Heart left ventricle (tissue), 16 donors: ENCODE measurements around the gene ENOPH1. TPM values are rescaled to one million over a fixed set of nuclear protein-coding genes. Genes with fewer than 3 reads are reported as not detected.
A peak's percentile ranks its signal among the peaks of the same experiment; 100 is the strongest.

Experiments used
- ATAC-seq, 4 donors: fragments of 200-7000 bp; cut with Tn5 transposase; one replicate each; pipeline ENCODE4 v1.9.1; 2020 to 2022; ENCODE audit warnings: moderate library complexity in 4 of 4, mild to moderate bottlenecking in 3 of 4, moderate number of reproducible peaks in 1 of 4
- DNase-seq, 5 donors: peaks; one replicate each; pipeline ENCODE4 v3.0.0-alpha.2; 2020
- H3K27ac ChIP-seq, 12 donors: fragments of 200-600 bp; sonication (generic) in 4 of 12; one replicate each; pipeline versions ENCODE4 v1.5.0 to v1.8.0; 2016 to 2022; ENCODE audit warnings: mild to moderate bottlenecking in 2 of 12
- H3K27me3 ChIP-seq, 9 donors: fragments of 200-600 bp; sonication (generic) in 2 of 9; one replicate each; pipeline versions ENCODE4 v1.5.1 to v1.8.0; 2016 to 2022; ENCODE audit warnings: mild to moderate bottlenecking in 3 of 9
- H3K36me3 ChIP-seq, 9 donors: fragments of 200-600 bp; sonication (generic) in 2 of 9; one replicate each; pipeline versions ENCODE4 v1.5.0 to v1.8.0; 2018 to 2022; ENCODE audit warnings: mild to moderate bottlenecking in 2 of 9
- H3K4me1 ChIP-seq, 12 donors: fragments of 200-600 bp; sonication (generic) in 4 of 12; one replicate each; pipeline versions ENCODE4 v1.5.0 to v1.8.0; 2016 to 2022; ENCODE audit warnings: mild to moderate bottlenecking in 3 of 12
- H3K4me3 ChIP-seq, 12 donors: fragments of 200-600 bp; sonication (generic) in 4 of 12; one replicate each; pipeline versions ENCODE4 v1.5.0 to v1.8.0; 2017 to 2022; ENCODE audit warnings: mild to moderate bottlenecking in 9 of 12, moderate library complexity in 4 of 12
- H3K9me3 ChIP-seq, 12 donors: fragments of 200-600 bp; sonication (generic) in 4 of 12; one replicate each; pipeline versions ENCODE4 v1.5.0 to v1.8.0; 2016 to 2022; ENCODE audit warnings: mild to moderate bottlenecking in 1 of 12
- CTCF ChIP-seq, 12 donors: fragments of 200-600 bp; sonication (generic) in 4 of 12; IDR thresholded peaks; one replicate each; pipeline versions ENCODE4 v1.5.0 to v1.8.0; 2018 to 2022; ENCODE audit warnings: antibody characterized with exemption in 12 of 12, mild to moderate bottlenecking in 5 of 12
- POLR2A ChIP-seq, 2 donors: fragments of 450-650 bp; IDR thresholded peaks; one replicate each; pipeline ENCODE4 v1.6.1; 2017; ENCODE audit warnings: antibody characterized with exemption in 2 of 2, mild to moderate bottlenecking in 2 of 2, moderate library complexity in 2 of 2
- WGBS, 4 donors: extraction: QIAGEN DNeasy Blood & Tissue Kit in 2 of 4; methylation state at CpG; one replicate each; pipeline versions ENCODE4 v1.1.5 to v1.1.7; 2013 to 2018; 5-methylcytosine and 5-hydroxymethylcytosine counted together
- intact Hi-C, 10 donors: fragments of 100-400 bp; cut with DNase I; formaldehyde crosslinking; loops; one replicate each; pipeline versions ENCODE4 v1.11.1 to v1.14.2; 2022
- polyA plus RNA-seq, 2 donors: library from polyadenylated mRNA; stranded (reverse); fragments of 200-250 nt; gene quantifications; one replicate each; pipeline ENCODE4 v1.2.3, GENCODE V29; 2013
- total RNA-seq, 9 donors: library from RNA; depleted of rRNA in 2 of 9; stranded (reverse); fragments of >200 nt in 2 of 9; fragmentation: NEBNext Ultra II Directional in 3 of 9; extraction: Animal tissue kit (Norgen Biotek cat#: 25700) in 3 of 9; gene quantifications; one replicate each; pipeline versions ENCODE4 v1.1.0 to v1.2.4, GENCODE V29; 2016 to 2023
- donor health status: ischemic (EF 13 %, LVEDD 7.1; RV severe dilation, severe dysfunction).
- donor health status: healthy with polysubstance abuse.
- donor health status: DM: no; HTN: yes; CAD: no.
- donor health status: DM: no; HTN: no; CAD: no.
- donor health status: ischemic (EF 25% LVEDD 6.9; RV normal size, moderate dysfunction).
- donor health status: ischemic (EF 25% LVEDD 5.7; RV mildly dilated, moderate dysfunction).
- donor health status: healthy.
- donor health status: DM: yes; HTN: yes; CAD: no.
- donor health status: ischemic (EF 35%, LVEDD 5.7; RV mildly dilated, moderate dysfunction).
- donor health status: nonischemic (EF 11% LVEDD 7.7; RV severe dilation, severe dysfunction).
- donor health status: DM: yes; HTN: yes; CAD: no.
- donor health status: PGD.
- donor health status: ischemic (EF 29% LVEDD 5.4; RV normal size, mild dysfunction).
- donor health status: nonischemic (EF 23%, LVEDD 6.1; RV moderate dilation, normal function).

ENOPH1 gene
- total and polyA plus RNA-seq, 11 donors: 15.1 to 37.0 (median 17.5) TPM

GRCh38 chr4:82425478-82425877 is 4.9 kb upstream of the ENOPH1 start:
- no peak for TF ChIP-seq CTCF (IDR thresholded peaks at IDR 0.05)
- TF ChIP-seq POLR2A (IDR thresholded peaks at IDR 0.05): no peak
- intact Hi-C loops: loop anchor here in 6 of 10 donors (5.0 to 10.0 kb wide), 5 partner anchors 53 to 609 kb away; partner anchors contain the start of genes COPS4 (in 2 of the 6), HNRNPD (in 1 of the 6) and LIN54 (in 1 of the 6)
- Histone ChIP-seq H3K27me3 (no peaks in the 10 kb centered on the region), H3K4me3 (no peak overlapping the region), H3K9me3 (no peaks in the 10 kb centered on the region), H3K36me3 (peaks cover 0 to 65% (median 61%) of the 10 kb centered on the region in 9 donors), H3K27ac (no peak overlapping the region), H3K4me1 (peaks cover 0 to 44% (median 25%) of the 10 kb centered on the region in 12 donors)
- ATAC-seq (no peak), DNase-seq (no peak)
- WGBS, 4 donors: 81 to 91% (median 86%) methylated on average over 10 of the region's 10 CpGs

GRCh38 chr4:82428526-82428968 is 1.8 kb upstream of the ENOPH1 start:
- H3K36me3 ChIP-seq: peaks cover 0 to 51% (median 43%) of the 10 kb centered on the region in 9 donors
- H3K4me3 ChIP-seq: peak overlapping the region; percentile 63 to 99 (median 90)
- H3K27ac ChIP-seq: peak overlapping the region in 11 of 12 donors; percentile 91 to 100 (median 98)
- peaks cover 0 to 65% (median 31%) of the 10 kb centered on the region in 12 donors for H3K4me1 ChIP-seq
- 0 to 1% (median 1%) methylated on average over 14 of the region's 14 CpGs for WGBS, 4 donors
- ATAC-seq (no peak), DNase-seq (no peak)
- H3K9me3 ChIP-seq: no peaks in the 10 kb centered on the region
- H3K27me3 ChIP-seq: no peaks in the 10 kb centered on the region
- intact Hi-C loops: loop anchor here in 7 of 10 donors (2.0 to 10.0 kb wide), 7 partner anchors 54 to 606 kb away; partner anchors contain the start of genes COPS4 (in 2 of the 7), HNRNPD (in 1 of the 7) and LIN54 (in 1 of the 7)
- TF ChIP-seq POLR2A (IDR thresholded peaks at IDR 0.05) (no peak), CTCF (IDR thresholded peaks at IDR 0.05) (no peak)

GRCh38 chr4:82428969-82429727 is 1.2 kb upstream of the ENOPH1 start:
- peak; percentile 93 to 97 (median 93) for DNase-seq
- TF ChIP-seq POLR2A (IDR thresholded peaks at IDR 0.05) (peak in 1 of 2 donors; percentile 69), CTCF (IDR thresholded peaks at IDR 0.05) (peak; percentile 90 to 100 (median 98))
- Histone ChIP-seq H3K9me3 (no peaks in the 10 kb centered on the region), H3K4me3 (peak overlapping the region; percentile 63 to 99 (median 90)), H3K36me3 (peaks cover 0 to 45% (median 37%) of the 10 kb centered on the region in 9 donors), H3K4me1 (peaks cover 0 to 60% (median 31%) of the 10 kb centered on the region in 12 donors), H3K27me3 (no peaks in the 10 kb centered on the region), H3K27ac (peak overlapping the region; percentile 91 to 100 (median 98))
- intact Hi-C loops: loop anchor here in 9 of 10 donors (1.0 to 10.0 kb wide), 8 partner anchors 54 to 606 kb away; partner anchors contain the start of genes COPS4 (in 2 of the 9), HNRNPD (in 1 of the 9) and LIN54 (in 1 of the 9)
- ATAC-seq: peak; percentile 76 to 86 (median 85)
- WGBS, 4 donors: 0 to 1% (median 0%) methylated on average over 37 to 83 of the region's 83 CpGs

- 0 to 1% (median 0%) methylated on average over 11 to 58 of the region's 58 CpGs for WGBS, 4 donors
- peak; percentile 0 to 24 (median 12) for ATAC-seq
- no peak for TF ChIP-seq POLR2A (IDR thresholded peaks at IDR 0.05)
- peak in 1 of 12 donors; percentile 1 for TF ChIP-seq CTCF (IDR thresholded peaks at IDR 0.05)
- no peaks in the 10 kb centered on the region for H3K27me3 ChIP-seq
- H3K4me1 ChIP-seq: peaks cover 0 to 56% (median 31%) of the 10 kb centered on the region in 12 donors
- H3K36me3 ChIP-seq: peaks cover 0 to 39% (median 31%) of the 10 kb centered on the region in 9 donors
- H3K4me3 ChIP-seq: peak overlapping the region; percentile 63 to 99 (median 90)
- intact Hi-C loops: loop anchor here in 9 of 10 donors (1.0 to 10.0 kb wide), 10 partner anchors 55 to 608 kb away; partner anchors contain the start of genes COPS4 (in 3 of the 9), LIN54 (in 2 of the 9) and HNRNPD (in 1 of the 9)
- DNase-seq: no peak
- H3K9me3 ChIP-seq: no peaks in the 10 kb centered on the region
- peak overlapping the region; percentile 91 to 100 (median 98) for H3K27ac ChIP-seq
Observed at GRCh38 chr4:82429728-82430192, 630 bp upstream of the ENOPH1 start.
